GM19025 (cell line): ENCODE data around the gene DDX53.

Experiments used
- ATAC-seq: cut with Tn5 transposase; IDR thresholded peaks from one replicate; pipeline ENCODE4 v1.9.1; 2021; ENCODE audit warnings: mild to moderate bottlenecking, low read depth, moderate library complexity; ENCODE audit not compliant: unreplicated experiment

The DDX53 gene

DNA sequence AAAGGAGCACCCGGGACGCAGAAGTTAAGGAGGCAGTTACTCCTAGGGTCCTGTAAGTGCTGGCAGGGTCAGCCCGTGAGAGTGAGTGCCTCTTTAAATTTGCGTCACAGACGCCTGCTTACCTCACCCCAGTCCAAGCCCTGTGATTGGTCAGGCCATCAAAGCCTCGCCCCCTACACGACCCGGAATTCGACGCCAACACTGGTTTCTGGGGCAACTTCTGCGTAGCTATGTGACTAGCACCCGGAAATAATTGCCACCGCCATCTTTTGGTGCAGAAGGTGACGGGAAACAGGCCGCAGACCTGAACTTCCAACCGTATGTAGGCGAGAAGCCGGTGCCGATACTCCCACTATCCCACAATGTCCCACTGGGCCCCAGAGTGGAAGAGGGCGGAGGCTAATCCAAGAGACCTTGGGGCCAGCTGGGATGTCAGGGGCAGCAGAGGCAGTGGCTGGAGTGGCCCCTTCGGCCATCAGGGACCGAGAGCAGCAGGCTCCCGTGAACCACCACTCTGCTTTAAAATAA, at the start of gene DDX53:
DDX53 (plus strand) TSS at position 265 of the 528 bp plus-strand sequence; CDS start at position 363, 98 bp downstream.
- ATAC-seq: no peak

DNA sequence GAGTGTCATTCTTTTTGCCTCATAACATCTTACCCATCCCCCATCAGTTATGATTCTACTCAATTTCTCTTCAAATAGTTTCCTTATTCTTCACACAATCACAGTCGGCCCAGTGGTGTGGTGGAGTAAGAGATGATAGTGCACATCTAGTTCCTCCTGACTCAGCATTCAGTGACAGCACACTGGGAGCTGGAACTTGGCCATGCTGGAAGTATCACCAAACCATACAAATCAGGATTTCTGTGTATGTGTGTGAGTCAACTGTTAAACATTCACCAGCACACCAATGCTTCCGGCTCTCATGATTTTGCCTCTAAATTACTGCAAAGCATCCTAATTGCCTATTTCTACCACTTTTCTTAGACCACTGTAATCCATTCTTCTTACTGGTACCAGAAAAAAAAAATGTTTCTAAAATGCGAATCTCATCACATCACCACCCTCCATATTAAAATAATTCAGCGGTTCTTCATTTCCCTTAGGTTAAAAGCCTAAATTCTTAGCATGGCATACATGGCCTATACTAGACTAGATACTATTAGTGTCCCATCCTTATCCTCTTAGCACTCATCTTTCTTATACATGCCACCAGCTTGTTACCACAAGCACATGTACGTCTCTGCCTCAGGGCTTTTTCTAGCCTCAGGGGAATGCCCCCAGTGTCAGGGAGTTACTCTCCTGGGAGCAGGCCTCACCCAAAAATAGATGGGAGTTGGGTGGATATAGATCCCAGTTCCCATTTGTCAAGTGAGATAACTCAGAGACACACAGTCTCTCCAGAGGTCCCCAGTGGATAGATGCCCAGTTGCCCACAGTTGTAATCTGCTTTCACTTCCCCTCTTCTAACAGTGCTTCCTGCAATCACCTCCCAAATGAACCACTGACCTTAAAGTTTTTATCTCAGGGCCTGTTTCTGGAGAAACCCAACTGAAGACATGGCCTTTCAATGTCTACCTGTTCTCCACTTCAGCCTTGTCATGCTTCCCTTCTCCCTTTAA, 49.2 kb upstream of the DDX53 start:
- ATAC-seq: no peak

DNA sequence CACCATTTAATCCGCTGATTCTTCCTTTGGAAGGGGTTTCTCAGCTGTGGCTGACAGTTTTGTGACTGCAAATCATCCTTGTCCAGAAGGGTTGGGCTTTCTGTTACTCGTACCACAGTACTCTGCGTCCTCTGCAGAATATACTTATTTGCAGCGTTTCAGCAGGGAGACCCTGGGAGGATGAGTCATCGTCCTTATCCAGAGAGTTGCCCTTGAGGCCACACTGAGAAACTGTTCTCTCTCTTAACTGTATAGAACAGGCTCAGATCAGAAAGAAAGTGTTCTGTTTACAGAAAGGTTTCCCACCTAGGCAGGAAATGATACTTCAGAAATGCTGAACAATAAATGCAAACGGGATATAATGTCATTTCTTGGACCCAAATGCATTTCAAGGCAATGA, 47.8 kb upstream of the DDX53 start:
- no peak for ATAC-seq

DNA sequence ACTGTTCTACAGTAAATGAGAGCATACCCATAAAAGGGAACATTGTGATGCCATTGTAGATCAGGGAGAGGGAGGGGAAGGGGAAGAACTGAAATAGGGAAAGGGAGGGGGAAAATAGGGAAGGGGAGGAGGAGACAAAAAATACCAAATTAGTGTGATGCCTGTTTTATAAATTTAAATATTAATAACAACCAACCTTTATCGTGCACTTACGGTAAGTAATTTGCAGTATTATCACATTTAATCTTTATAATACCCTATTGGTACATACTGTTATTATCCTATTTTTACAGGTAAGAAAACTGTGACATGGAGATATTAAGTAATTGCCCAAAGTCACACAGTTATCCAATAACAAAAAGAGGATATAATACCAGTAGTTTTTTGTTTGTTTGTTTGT, 41.5 kb upstream of the DDX53 start:
- no peak for ATAC-seq

DNA sequence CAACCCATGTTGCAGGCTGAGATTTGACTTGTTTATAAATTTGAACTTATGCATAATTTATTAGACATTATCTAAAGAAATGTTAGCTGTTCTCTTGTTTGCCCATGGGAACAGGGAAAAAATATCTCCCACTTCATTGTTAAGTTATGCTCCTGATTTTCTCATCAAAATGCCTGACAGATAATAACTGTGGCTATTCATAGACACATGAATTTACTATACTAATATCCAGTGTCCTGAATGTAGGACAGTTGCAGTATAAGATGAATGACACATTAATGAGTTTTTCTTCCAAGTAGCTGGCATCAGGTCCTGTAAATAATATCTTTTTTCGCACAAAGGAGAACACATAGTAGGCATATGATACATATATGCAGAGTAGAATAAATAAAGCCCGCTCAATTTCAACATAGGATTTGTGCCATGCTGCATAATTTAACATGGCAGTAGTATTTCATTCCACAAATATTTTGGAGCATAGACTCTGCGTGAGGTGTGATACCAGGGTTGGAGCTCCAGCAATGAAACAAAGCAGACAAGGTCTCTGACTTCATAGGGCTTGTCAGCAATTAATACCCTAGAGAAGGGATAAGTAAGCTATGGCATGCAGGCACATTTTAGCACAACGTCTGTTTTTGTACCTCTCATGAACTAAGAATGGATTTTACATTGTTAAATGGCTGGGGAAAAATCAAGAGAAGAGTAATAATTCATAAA, 40.4 kb upstream of the DDX53 start:
- no peak for ATAC-seq

DNA sequence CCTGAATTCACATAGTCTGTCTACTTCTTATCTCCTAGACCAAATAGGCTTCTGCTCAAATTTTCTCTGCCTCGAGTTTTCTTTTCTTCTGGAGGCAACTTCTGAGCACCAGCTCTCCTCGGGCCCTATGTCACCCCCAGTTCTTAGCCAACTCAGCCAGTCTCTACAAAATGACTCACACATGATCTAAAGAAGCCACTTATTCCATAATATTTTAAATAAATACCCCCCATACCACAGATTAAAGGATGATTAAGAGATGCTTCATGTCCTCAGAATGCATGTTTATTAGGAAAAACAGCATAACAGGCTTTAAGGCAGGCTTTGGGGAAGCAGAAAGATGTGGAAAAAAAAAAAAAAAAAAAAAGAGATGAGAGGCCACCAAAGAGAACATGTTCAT, 36.6 kb upstream of the DDX53 start:
- no peak for ATAC-seq

DNA sequence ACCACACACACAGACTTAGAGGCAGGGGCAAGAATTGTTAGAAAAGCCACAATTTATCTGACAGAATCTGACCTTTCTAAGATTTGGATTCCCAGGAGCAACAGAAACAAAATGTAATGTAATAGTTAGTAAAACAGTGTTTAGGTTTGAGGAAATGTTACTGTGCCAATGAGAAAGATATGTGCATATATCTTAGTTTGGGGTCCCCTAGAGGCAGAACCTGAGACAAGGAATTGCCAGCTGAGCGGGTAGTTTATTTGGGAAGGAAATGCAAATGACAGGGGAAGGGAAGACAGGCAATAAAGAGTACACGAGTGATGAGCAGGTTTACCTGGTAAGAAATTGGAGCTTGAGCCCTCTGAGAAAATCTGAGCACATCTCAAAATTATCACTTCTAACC, 31.3 kb upstream of the DDX53 start:
- ATAC-seq: no peak

DNA sequence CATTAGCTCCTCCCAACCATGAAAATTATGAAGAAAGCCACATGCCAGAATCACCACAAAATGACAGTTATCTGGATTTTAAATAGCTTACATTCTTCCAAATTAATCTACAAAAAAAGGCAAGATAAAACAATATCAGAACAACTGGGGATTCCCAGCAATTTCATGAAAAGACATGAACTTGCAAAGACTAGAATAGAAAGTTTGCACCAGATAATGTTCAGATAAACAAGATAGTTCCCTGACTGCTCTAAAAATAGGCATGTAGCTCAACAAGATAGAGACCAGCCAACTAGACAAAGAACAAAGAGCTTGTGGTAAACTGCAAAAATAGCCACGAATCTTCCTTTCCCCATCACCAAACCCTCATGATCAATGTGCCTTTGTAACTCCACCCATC, 30.3 kb upstream of the DDX53 start:
- no peak for ATAC-seq

DNA sequence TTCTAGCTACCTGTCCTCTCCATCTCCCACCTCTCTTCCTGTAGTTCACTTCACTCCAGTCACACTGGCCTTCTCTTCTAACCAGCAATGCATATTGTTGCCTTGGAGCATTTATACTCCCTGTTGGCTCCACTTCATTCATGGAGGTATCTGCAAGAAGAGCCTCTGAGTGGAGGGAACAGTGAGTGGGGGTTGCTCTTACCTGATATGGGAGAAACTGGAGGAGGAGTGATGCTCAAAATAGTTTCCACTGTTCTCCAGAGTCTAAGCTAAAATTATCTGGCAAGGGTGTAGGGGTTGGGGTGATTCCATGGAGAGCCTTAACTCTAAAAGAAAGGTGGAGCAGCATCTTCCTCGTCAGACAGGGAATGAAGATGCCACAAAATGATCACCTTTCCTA, 28.9 kb upstream of the DDX53 start:
- ATAC-seq: no peak

DNA sequence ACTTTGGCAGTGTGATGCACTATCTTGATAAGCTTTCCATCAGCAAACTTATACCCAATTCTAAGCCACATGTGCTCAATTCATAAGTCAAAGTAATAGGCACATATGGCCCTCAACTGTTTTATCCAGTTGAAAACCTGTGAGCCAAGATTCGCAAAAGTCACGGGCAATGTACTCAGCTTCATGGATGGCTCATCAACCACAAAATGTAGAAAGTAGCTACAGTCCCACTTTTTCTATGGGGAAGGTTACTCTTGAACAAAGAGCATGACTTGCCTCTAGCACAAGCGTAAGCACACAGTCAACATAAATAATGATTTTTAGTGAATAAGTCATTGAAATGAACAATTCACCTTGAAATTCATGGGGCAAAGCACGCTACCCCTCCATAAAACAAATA, 25.1 kb upstream of the DDX53 start:
- no peak for ATAC-seq

DNA sequence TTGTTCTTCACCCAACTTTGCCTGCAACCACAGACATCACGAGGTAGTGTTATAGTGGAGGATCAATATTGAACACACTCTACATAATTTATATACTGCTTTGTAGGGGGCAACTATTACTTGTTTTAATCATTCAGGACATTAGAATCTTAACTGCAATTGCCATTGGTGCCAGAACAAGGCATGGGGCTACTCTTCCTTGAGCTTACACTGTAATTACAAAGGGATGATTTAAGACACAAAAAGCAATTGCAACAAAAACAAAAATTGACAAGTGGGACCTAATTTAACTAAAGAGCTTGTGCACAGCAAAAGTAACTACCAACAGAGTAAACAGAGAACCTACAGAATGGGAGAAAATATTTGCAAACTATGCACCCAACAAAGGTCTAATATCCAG, 24.0 kb upstream of the DDX53 start:
- ATAC-seq: no peak

DNA sequence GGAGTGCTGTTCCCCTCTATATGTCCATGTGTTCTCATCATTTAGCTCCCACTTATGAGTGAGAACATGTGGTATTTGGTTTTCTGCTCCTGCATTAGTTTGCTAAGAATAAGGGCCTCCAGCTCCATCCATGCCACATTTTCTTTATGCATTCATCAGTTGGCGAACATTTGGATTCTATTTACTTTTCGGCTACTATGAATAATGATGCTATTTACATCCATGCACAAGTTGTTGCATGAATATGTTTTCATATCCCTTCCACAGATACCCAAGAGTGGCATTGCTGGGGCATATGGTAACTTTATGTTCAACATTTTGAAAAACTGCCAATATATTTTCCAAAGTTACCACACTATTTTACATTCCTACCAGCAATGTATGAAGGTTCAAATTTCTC, 13.8 kb upstream of the DDX53 start:
- ATAC-seq: no peak

DNA sequence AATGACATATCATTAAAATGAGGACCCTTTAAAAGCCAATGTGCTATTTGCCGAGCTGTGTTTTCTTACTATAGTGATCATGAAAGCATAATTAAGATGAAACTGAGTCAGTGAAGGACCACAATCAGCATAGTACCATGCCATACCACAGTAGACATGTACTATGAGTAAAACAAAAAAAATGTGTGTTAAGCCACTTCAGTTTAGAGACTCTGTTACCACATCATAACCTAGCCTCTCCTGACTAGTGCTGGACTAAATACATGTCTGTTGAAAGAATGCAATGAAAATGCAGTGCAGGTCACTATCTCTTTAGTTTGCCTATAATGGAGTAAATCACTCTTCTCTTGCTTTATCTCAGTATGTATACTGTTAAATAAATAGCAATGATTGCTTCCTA, 12.3 kb upstream of the DDX53 start:
- ATAC-seq: no peak

DNA sequence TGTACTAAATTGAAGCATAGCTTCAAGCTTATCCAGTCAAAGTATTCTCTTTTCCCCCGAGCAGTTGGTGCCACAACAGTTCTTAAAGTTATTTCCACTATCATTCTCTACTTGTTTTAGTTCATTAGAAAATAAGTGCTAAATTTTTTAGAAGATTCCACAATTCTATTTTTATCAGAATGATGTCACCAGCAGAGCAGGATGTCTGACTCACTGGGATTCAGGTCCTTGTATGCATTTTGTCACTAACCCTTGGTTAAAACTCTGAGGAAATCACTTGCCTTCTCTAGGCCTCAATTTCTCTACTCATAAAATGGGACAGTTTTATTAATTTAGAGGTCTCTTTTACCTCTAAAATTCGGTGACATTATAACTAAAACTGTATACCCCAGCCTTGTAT, 3.4 kb downstream of the DDX53 start:
- ATAC-seq: no peak

DNA sequence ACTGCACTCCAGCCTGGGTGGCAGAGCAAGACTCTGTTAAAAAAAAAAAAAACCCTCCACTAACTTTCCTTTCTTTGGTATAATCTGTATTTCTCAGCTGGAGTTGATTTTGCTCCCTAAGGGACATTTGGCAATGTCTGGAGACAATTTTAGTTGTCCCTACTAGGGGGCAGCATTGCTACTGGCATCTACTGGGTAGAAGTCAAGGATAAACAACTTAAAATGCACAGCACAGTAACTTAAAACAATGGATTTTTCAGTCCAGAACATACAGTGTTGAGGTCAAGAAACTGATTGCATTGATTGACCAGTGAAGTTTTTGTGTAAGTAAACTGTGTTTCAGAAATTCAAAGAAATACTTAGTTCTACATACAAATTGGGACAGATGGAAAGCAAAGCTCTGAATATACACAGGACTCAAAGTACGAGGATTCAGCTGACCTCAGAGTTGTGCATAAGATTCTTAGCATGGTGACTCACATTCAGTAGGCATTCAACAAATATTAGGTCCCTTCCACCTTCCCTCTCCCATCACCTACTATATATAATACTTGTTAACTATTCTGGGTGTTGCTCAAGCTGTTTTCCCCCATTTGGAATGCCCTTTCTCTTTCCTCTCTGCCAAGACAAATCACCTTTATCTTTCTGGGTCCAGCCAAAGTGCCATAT, 8.8 kb downstream of the DDX53 start:
- ATAC-seq: no peak

DNA sequence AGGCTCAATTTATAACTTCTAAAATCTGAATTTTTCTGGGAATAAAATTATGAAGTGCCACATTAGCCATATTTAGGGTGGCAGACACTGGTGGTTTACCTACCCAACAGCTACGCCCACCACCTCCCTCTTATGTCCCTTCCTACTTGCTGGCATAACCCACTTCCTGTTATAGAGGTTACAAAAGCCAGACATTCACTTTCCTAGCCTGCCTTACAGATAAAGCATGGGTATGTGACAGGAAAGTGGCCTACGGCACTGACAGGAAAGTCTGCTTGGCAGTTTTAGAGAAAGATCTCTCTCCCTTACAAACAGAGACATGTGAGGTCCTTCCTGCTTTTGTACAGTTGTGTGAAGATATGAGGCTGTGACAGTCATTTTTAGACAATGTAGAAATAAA, 12.4 kb downstream of the DDX53 start:
- no peak for ATAC-seq

DNA sequence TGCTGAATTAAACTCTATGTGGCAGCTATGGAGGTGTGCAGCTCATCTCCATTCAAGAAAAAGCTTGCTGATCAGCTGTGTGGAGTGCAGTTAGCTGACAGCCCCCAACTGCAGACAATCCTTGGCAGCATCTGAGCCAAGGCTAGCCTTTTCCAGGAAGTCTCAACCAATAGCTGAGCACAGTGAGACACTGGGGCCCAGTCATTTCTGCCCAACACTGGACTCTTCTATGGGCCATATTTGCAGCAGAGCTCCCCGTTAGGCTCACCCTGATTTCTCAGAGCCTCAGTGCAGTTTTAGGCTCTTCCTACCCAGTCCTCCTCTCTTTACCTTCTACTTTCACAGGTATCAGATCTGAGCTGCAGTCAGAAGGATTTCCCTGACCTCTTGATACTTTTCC, 12.9 kb downstream of the DDX53 start:
- ATAC-seq: no peak

DNA sequence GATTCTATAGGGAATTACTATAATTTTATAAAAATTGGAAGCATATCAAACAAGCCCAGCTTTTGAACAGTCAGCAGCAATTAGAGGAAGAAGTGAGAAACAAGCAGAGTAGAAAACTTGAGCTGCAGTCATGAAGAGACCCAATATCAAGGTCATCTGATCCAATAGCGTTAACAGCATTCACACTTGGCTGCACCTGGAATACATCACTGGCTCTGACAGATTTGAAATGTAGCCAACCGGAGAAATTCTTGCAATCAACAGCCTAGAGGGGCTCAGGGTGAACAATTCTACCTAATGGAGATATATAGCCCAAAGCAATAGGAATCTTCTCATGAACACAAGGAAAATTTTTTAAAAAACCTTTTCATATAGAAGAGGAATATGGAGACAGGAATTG, 13.6 kb downstream of the DDX53 start:
- no peak for ATAC-seq

DNA sequence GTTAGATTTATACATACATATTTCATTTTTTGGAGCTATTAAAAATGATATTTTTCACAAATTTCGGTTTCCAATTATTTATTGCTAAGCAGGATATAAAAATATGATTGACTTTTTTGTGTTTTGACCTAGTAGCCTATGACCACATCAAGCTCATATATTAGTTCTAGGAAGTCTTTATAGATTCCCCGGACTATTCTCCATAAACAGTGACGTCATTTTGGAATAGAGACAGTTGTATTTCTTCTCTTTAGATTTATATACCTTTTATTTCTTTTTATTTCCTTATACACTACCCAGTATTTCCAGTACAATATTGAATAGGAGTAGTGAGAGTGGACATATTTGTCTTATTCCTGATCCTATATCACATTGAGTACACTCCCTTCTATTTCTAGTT, 31.8 kb downstream of the DDX53 start:
- ATAC-seq: no peak

DNA sequence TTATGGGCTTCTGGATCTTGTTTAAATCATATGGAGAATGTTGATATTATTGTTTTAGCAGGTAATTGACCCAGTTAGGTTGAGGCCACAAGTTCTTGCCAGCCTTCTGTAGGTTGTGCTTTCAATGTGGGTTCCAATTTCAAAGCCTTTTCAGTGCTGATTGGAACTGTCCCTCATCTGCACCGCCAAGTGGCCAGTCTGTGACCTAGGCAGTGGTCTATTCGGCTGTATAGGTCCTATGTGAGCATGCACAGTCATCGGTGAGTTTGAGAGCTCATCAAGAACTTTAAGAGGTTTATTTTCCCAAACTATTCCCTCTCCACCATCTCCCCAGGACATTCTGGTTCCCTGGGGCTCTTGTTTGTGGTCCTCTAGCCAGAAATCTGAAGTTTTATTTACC, 35.7 kb downstream of the DDX53 start:
- ATAC-seq: no peak

DNA sequence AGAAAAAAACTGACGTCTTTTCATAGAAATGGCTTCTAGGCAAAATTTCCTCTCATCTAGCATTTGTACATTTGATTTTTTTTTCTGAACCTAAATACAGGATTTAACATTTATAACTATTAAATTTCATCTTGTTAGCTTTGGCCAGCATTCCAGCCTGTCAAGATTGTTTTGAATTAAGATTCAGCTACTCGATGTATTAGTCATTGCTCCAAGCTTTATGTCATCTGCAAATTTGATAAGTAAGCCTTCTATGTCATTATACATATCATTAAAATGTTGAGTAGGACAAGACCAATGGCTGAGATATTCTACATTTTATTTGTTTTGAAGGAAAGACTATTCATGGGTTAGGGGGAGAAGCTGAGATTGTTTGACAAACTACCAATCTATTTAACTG, 46.7 kb downstream of the DDX53 start:
- ATAC-seq: no peak
